Tibial nerve (tissue), 4 donors: ENCODE data around the gene FSD1L. TPM values are rescaled to one million over a fixed set of nuclear protein-coding genes. Genes with fewer than 3 reads are reported as not detected.

Source experiments
- DNase-seq, 2 donors: peaks; one replicate each; pipeline ENCODE4 v3.0.0-alpha.2; 2019; ENCODE audit warnings: low spot score in 2 of 2
- H3K27ac ChIP-seq, 4 donors: fragments of 200-600 bp; sonication (generic) in 3 of 4; one replicate each; pipeline ENCODE4 v1.5.1; 2017 to 2019; ENCODE audit warnings: mild to moderate bottlenecking in 1 of 4
- H3K27me3 ChIP-seq, 2 donors: fragments of 200-600 bp; sonication (generic) in 1 of 2; one replicate each; pipeline versions ENCODE4 v1.5.1 to v1.6.0; 2017 to 2019
- H3K36me3 ChIP-seq, 3 donors: fragments of 200-600 bp; sonication (generic); one replicate each; pipeline ENCODE4 v1.5.1; 2018 to 2019
- H3K4me1 ChIP-seq, 4 donors: fragments of 200-600 bp; sonication (generic) in 3 of 4; one replicate each; pipeline ENCODE4 v1.5.1; 2017 to 2019
- H3K4me3 ChIP-seq, 4 donors: fragments of 200-600 bp; sonication (generic) in 3 of 4; one replicate each; pipeline ENCODE4 v1.5.1; 2017 to 2019; ENCODE audit warnings: mild to moderate bottlenecking in 1 of 4, moderate library complexity in 1 of 4
- H3K9me3 ChIP-seq, 4 donors: fragments of 200-600 bp; sonication (generic) in 3 of 4; one replicate each; pipeline ENCODE4 v1.5.1; 2017 to 2019
- CTCF ChIP-seq, 5 experiments: fragments of 200-600 bp in 3 of 5; fragments of 450-650 bp in 2 of 5; sonication (generic) in 3 of 5; IDR thresholded peaks; one replicate each; pipeline ENCODE4 v1.5.1; 2016 to 2019; ENCODE audit warnings: antibody characterized with exemption in 5 of 5, mild to moderate bottlenecking in 3 of 5, moderate library complexity in 2 of 5
- EP300 ChIP-seq, 2 donors: sonication (generic); formaldehyde crosslinking; IDR thresholded peaks; one replicate each; pipeline ENCODE4 v1.6.1; 2017; ENCODE audit warnings: antibody characterized with exemption in 2 of 2, mild to moderate bottlenecking in 1 of 2
- POLR2A ChIP-seq, 2 donors: fragments of 450-650 bp; IDR thresholded peaks; one replicate each; pipeline ENCODE4 v1.6.1; 2017; ENCODE audit warnings: antibody characterized with exemption in 2 of 2, mild to moderate bottlenecking in 2 of 2, moderate library complexity in 2 of 2
- WGBS, 2 donors: methylation state at CpG; one replicate each; pipeline ENCODE4 v1.1.5; 2018; 5-methylcytosine and 5-hydroxymethylcytosine counted together
- total RNA-seq, 4 donors: library from RNA; depleted of rRNA; stranded (reverse); fragments of >200 nt; gene quantifications; one replicate each; pipeline ENCODE4 v1.1.0, GENCODE V29; 2016

FSD1L gene
- total RNA-seq, 4 donors from 2014 or later = 2.9 to 13.2 (median 6.0) TPM

GRCh38 chr9:105406369-105406768, 41.5 kb upstream of the FSD1L start:
- Histone ChIP-seq H3K36me3 (no peaks in the 10 kb centered on the region), H3K27me3 (no peaks in the 10 kb centered on the region), H3K27ac (no peak overlapping the region), H3K4me3 (no peak overlapping the region), H3K4me1 (no peaks in the 10 kb centered on the region), H3K9me3 (peaks cover 0 to 29% (median 5%) of the 10 kb centered on the region in 4 donors)
- TF ChIP-seq EP300 (IDR thresholded peaks at IDR 0.05) (no peak), CTCF (IDR thresholded peaks at IDR 0.05) (no peak), POLR2A (IDR thresholded peaks at IDR 0.05) (no peak)
- no peak for DNase-seq
- 93 to 95% methylated on average over 6 of the region's 6 CpGs for WGBS, 2 donors

GRCh38 chr9:105413525-105413924, 34.3 kb upstream of the FSD1L start:
- TF ChIP-seq POLR2A (IDR thresholded peaks at IDR 0.05) = no peak
- TF ChIP-seq EP300 (IDR thresholded peaks at IDR 0.05) = peak in 1 of 2 donors; percentile 40
- TF ChIP-seq CTCF (IDR thresholded peaks at IDR 0.05) = peak; percentile 18 to 63 (median 24)

GRCh38 chr9:105414947-105415661, 32.7 kb upstream of the FSD1L start:
- Histone ChIP-seq H3K36me3 (no peaks in the 10 kb centered on the region), H3K4me3 (no peak overlapping the region), H3K4me1 (peaks cover 0 to 35% (median 0%) of the 10 kb centered on the region in 4 donors), H3K27me3 (no peaks in the 10 kb centered on the region), H3K27ac (no peak overlapping the region), H3K9me3 (peaks cover 0 to 22% (median 4%) of the 10 kb centered on the region in 4 donors)
- TF ChIP-seq POLR2A (IDR thresholded peaks at IDR 0.05) (no peak), CTCF (IDR thresholded peaks at IDR 0.05) (peak; percentile 70 to 89 (median 80)), EP300 (IDR thresholded peaks at IDR 0.05) (no peak)
- DNase-seq = peak; percentile 33 to 77
- 7 to 8% methylated on average over 6 of the region's 6 CpGs for WGBS, 2 donors

More at GRCh38 chr9:105413525-105413924, 34.3 kb upstream of the FSD1L start:
- H3K27me3 ChIP-seq = no peaks in the 10 kb centered on the region
- H3K9me3 ChIP-seq = peaks cover 0 to 34% (median 5%) of the 10 kb centered on the region in 4 donors
- WGBS, 2 donors = 14 to 20% methylated on average over 2 of the region's 2 CpGs
- DNase-seq = peak in 1 of 2 donors; percentile 46
- no peaks in the 10 kb centered on the region for H3K36me3 ChIP-seq
- no peak overlapping the region for H3K4me3 ChIP-seq
- peaks cover 0 to 27% (median 0%) of the 10 kb centered on the region in 4 donors for H3K4me1 ChIP-seq
- peak overlapping the region in 2 of 4 donors; percentile 36 to 38 for H3K27ac ChIP-seq

GRCh38 chr9:105415662-105415980, 32.2 kb upstream of the FSD1L start:
- TF ChIP-seq CTCF (IDR thresholded peaks at IDR 0.05) (no peak), EP300 (IDR thresholded peaks at IDR 0.05) (no peak), POLR2A (IDR thresholded peaks at IDR 0.05) (no peak)
- no peak overlapping the region for H3K4me3 ChIP-seq
- no peaks in the 10 kb centered on the region for H3K27me3 ChIP-seq
- WGBS, 2 donors = 74 to 80% methylated on average over 8 of the region's 8 CpGs
- peaks cover 0 to 38% (median 0%) of the 10 kb centered on the region in 4 donors for H3K4me1 ChIP-seq
- H3K9me3 ChIP-seq = peaks cover 0 to 19% (median 1%) of the 10 kb centered on the region in 4 donors
- no peak overlapping the region for H3K27ac ChIP-seq
- no peaks in the 10 kb centered on the region for H3K36me3 ChIP-seq
- no peak for DNase-seq

GRCh38 chr9:105416840-105417239, 31.0 kb upstream of the FSD1L start:
- Histone ChIP-seq H3K9me3 (peaks cover 0 to 7% (median 0%) of the 10 kb centered on the region in 4 donors), H3K4me1 (peaks cover 0 to 38% (median 0%) of the 10 kb centered on the region in 4 donors), H3K27me3 (no peaks in the 10 kb centered on the region), H3K27ac (no peak overlapping the region), H3K4me3 (no peak overlapping the region), H3K36me3 (no peaks in the 10 kb centered on the region)
- TF ChIP-seq CTCF (IDR thresholded peaks at IDR 0.05) = no peak
- TF ChIP-seq EP300 (IDR thresholded peaks at IDR 0.05) = no peak
- TF ChIP-seq POLR2A (IDR thresholded peaks at IDR 0.05) = no peak
- no peak for DNase-seq
- 79 to 85% methylated on average over 1 of the region's 1 CpG for WGBS, 2 donors
